Measurements from ENCODE around the gene AGXT. TPM values are rescaled to one million over a fixed set of nuclear protein-coding genes. Genes with fewer than 3 reads are reported as not detected.

The AGXT gene
- polyA plus RNA-seq (2013, experiment 1 of 2; ENCODE audit: insufficient read length): not detected
- polyA plus RNA-seq (2013, experiment 2 of 2; ENCODE audit: insufficient read length): not detected

- DNase-seq: no peak
Observed at GRCh38 chr2:240868286-240869108, at the start of gene AGXT. Gene AGXT (plus strand): TSS chr2:240868824. CDS start chr2:240868866, 42 bp downstream.

- no peak for DNase-seq
Observed at GRCh38 chr2:240819126-240819857, 49.3 kb upstream of the AGXT start.

GRCh38 chr2:240819858-240820606 lies 48.6 kb upstream of the AGXT start, which contains the start of gene KIF1A:
Gene KIF1A (minus strand): TSS chr2:240820219. CDS start chr2:240797752, 22,467 bp downstream.
- no peak for DNase-seq

- no peak for DNase-seq
Observed at GRCh38 chr2:240820607-240821428, 47.8 kb upstream of the AGXT start.

GRCh38 chr2:240821429-240821778 lies 47.2 kb upstream of the AGXT start:
- no peak for DNase-seq

- DNase-seq: no peak
Observed at GRCh38 chr2:240822280-240822847, 46.3 kb upstream of the AGXT start.

- no peak for DNase-seq
Observed at GRCh38 chr2:240823449-240824336, 44.9 kb upstream of the AGXT start.

GRCh38 chr2:240825476-240825875 lies 43.1 kb upstream of the AGXT start:
- DNase-seq: no peak

- DNase-seq: no peak
Observed at GRCh38 chr2:240831594-240832204, 36.9 kb upstream of the AGXT start.

GRCh38 chr2:240832205-240832727 lies 36.4 kb upstream of the AGXT start:
- peak; percentile 90 for DNase-seq

GRCh38 chr2:240832921-240833494 lies 35.6 kb upstream of the AGXT start:
- DNase-seq: no peak

- DNase-seq: no peak
Observed at GRCh38 chr2:240833724-240834285, 34.8 kb upstream of the AGXT start.

- DNase-seq: no peak
Observed at GRCh38 chr2:240834377-240834975, 34.1 kb upstream of the AGXT start.

GRCh38 chr2:240835528-240835927 lies 33.1 kb upstream of the AGXT start:
- DNase-seq: no peak

GRCh38 chr2:240836781-240837467 lies 31.7 kb upstream of the AGXT start:
- no peak for DNase-seq

GRCh38 chr2:240837621-240838020 lies 31.0 kb upstream of the AGXT start:
- no peak for DNase-seq

GRCh38 chr2:240839152-240840143 lies 29.2 kb upstream of the AGXT start:
- DNase-seq: no peak

Measured in fibroblast of skin of back (primary cell).